Measurements from ENCODE around the gene LBR.
"Not testable (repeated sequence)": the region's sequence is repeated elsewhere in the genome, so short reads cannot be mapped to it uniquely, and the experiment has no call there.

DNA sequence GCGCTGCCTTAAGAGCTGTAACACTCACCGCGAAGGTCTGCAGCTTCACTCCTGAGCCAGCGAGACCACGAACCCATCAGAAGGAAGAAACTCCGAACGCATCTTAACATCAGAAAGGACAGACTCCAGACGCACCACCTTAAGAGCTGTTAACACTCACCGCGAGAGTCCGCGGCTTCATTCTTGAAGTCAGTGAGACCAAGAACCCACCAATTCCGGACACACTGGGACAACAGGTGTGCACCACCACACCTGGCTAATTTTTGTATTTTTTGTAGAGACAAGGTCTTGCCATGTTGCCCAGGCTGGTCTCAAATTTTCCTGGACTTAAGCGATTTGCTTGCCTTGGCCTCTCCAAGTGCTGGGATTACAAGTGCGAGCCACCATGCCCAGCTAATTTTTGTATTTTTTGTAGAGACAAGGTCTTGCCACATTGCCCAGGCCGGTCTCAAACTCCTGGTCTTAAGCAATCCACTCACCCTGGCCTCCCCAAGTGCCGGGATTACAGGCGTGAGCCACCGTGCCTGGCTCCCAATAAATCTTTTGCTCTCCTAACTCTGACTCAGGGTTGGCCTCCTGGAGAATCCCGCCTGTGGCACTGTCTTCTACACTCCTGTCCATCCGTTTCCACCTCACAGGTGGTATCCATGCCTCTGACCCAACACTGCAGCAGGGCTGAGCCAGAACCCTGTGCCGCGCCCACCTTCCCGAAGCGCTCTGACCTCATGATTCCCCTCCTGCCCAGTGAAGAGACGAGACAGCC, 46.0 kb upstream of the LBR start:
- not testable (repeated sequence) for TF ChIP-seq POLR2AphosphoS5 (IDR thresholded peaks at IDR 0.05; ENCODE audit: borderline replicate concordance, low read depth, low read length); EZH2 (IDR thresholded peaks at IDR 0.05)
